ENCODE measurements around the gene MICU1. TPM values are rescaled to one million over a fixed set of nuclear protein-coding genes. Genes with fewer than 3 reads are reported as not detected.
A peak's percentile ranks its signal among the peaks of the same experiment; 100 is the strongest.

The MICU1 gene
- total and polyA plus RNA-seq, 2 of the 13 experiments (the other 11 are each of a cell fraction or from before 2014, with no cell fraction given) = 32.5 to 56.1 TPM

DNA sequence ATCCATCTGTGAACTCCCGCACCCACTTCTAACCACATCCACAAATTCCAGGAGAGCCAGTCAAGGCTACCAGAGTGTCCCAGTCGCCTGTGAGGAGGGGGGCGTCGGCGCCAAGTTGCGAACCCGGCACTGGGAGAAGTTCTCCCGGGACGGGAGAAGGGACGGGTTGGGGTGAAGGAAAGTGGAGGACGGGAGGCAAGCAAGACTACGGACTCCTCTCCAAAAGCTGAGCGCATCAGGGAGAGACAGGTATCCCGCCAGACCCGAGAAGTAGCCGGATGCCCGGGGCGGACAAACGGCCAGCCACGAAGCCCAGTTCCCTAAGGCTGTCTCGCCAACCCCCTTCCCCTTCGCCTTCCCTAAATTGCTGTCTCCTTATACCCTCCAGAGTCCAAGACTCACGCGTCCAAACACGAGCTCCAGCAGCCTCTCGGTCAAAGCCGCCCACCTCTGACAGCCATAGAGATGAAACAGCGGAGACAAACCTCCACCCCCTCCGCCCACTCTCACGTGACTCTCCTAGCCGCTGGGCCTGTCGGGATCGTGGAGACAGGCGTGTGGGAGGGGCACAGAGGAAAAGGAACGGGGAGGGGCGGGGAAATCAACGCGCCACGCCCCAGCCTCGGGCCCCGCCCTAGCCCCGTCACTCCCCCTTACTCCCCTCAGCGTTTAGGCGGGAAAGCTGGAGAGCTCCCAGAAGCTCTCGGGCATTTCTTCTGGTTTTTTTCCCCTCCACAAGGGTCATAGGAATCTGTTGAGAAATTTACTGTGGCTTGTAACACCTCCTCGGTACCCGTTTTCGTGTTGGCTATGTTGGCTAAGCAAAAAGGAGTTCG is at the start of gene MICU1 (continued):
- TF ChIP-seq SRY (CRISPR knock-in tag; IDR thresholded peaks at IDR 0.05) = no peak
- peak; percentile 83 for TF ChIP-seq ASH2L (IDR thresholded peaks at IDR 0.05; ENCODE audit: insufficient read length, low read depth, low read length)
- TF ChIP-seq, protein P1, sequence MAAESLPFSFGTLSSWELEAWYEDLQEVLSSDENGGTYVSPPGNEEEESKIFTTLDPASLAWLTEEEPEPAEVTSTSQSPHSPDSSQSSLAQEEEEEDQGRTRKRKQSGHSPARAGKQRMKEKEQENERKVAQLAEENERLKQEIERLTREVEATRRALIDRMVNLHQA (CRISPR knock-in tag; IDR thresholded peaks at IDR 0.05) = no peak
- peak; percentile 77; the same call in 1 of the 2 replicates for TF ChIP-seq FOXK1 (CRISPR knock-in tag; IDR thresholded peaks at IDR 0.05; ENCODE audit: borderline replicate concordance, low read depth)
- no peak for TF ChIP-seq DNMT1 (CRISPR knock-in tag; IDR thresholded peaks at IDR 0.05)
- TF ChIP-seq, protein P2, sequence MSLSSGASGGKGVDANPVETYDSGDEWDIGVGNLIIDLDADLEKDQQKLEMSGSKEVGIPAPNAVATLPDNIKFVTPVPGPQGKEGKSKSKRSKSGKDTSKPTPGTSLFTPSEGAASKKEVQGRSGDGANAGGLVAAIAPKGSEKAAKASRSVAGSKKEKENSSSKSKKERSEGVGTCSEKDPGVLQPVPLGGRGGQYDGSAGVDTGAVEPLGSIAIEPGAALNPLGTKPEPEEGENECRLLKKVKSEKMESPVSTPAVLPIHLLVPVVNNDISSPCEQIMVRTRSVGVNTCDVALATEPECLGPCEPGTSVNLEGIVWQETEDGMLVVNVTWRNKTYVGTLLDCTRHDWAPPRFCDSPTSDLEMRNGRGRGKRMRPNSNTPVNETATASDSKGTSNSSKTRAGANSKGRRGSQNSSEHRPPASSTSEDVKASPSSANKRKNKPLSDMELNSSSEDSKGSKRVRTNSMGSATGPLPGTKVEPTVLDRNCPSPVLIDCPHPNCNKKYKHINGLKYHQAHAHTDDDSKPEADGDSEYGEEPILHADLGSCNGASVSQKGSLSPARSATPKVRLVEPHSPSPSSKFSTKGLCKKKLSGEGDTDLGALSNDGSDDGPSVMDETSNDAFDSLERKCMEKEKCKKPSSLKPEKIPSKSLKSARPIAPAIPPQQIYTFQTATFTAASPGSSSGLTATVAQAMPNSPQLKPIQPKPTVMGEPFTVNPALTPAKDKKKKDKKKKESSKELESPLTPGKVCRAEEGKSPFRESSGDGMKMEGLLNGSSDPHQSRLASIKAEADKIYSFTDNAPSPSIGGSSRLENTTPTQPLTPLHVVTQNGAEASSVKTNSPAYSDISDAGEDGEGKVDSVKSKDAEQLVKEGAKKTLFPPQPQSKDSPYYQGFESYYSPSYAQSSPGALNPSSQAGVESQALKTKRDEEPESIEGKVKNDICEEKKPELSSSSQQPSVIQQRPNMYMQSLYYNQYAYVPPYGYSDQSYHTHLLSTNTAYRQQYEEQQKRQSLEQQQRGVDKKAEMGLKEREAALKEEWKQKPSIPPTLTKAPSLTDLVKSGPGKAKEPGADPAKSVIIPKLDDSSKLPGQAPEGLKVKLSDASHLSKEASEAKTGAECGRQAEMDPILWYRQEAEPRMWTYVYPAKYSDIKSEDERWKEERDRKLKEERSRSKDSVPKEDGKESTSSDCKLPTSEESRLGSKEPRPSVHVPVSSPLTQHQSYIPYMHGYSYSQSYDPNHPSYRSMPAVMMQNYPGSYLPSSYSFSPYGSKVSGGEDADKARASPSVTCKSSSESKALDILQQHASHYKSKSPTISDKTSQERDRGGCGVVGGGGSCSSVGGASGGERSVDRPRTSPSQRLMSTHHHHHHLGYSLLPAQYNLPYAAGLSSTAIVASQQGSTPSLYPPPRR (CRISPR knock-in tag; IDR thresholded peaks at IDR 0.05; ENCODE audit: borderline replicate concordance) = no peak; the same call in 1 of the 2 replicates
- TF ChIP-seq, protein P3, sequence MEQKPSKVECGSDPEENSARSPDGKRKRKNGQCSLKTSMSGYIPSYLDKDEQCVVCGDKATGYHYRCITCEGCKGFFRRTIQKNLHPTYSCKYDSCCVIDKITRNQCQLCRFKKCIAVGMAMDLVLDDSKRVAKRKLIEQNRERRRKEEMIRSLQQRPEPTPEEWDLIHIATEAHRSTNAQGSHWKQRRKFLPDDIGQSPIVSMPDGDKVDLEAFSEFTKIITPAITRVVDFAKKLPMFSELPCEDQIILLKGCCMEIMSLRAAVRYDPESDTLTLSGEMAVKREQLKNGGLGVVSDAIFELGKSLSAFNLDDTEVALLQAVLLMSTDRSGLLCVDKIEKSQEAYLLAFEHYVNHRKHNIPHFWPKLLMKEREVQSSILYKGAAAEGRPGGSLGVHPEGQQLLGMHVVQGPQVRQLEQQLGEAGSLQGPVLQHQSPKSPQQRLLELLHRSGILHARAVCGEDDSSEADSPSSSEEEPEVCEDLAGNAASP (CRISPR knock-in tag; IDR thresholded peaks at IDR 0.05; ENCODE audit: borderline replicate concordance) = no peak
- TF ChIP-seq ZFP1 (CRISPR knock-in tag; IDR thresholded peaks at IDR 0.05) = peak; percentile 57; the same call in 1 of the 2 replicates
- TF ChIP-seq, protein P4, sequence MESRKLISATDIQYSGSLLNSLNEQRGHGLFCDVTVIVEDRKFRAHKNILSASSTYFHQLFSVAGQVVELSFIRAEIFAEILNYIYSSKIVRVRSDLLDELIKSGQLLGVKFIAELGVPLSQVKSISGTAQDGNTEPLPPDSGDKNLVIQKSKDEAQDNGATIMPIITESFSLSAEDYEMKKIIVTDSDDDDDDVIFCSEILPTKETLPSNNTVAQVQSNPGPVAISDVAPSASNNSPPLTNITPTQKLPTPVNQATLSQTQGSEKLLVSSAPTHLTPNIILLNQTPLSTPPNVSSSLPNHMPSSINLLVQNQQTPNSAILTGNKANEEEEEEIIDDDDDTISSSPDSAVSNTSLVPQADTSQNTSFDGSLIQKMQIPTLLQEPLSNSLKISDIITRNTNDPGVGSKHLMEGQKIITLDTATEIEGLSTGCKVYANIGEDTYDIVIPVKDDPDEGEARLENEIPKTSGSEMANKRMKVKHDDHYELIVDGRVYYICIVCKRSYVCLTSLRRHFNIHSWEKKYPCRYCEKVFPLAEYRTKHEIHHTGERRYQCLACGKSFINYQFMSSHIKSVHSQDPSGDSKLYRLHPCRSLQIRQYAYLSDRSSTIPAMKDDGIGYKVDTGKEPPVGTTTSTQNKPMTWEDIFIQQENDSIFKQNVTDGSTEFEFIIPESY (CRISPR knock-in tag; IDR thresholded peaks at IDR 0.05) = no peak
- TF ChIP-seq, protein P5, sequence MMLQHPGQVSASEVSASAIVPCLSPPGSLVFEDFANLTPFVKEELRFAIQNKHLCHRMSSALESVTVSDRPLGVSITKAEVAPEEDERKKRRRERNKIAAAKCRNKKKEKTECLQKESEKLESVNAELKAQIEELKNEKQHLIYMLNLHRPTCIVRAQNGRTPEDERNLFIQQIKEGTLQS (CRISPR knock-in tag; IDR thresholded peaks at IDR 0.05) = no peak
- peak; percentile 81; the same call in 1 of the 2 replicates for TF ChIP-seq ZNF232 (CRISPR knock-in tag; IDR thresholded peaks at IDR 0.05; ENCODE audit: borderline replicate concordance)
- TF ChIP-seq JDP2 (CRISPR knock-in tag; IDR thresholded peaks at IDR 0.05; ENCODE audit: borderline replicate concordance) = no peak
- TF ChIP-seq ZNF451 (CRISPR knock-in tag; IDR thresholded peaks at IDR 0.05) = peak; percentile 67; the same call in 1 of the 2 replicates
- 0 out of 2 replicates have a peak, but pooled peaks have one; percentile 39 for TF ChIP-seq FOXJ3 (CRISPR knock-in tag; IDR thresholded peaks at IDR 0.05; ENCODE audit: borderline replicate concordance)
- no peak for TF ChIP-seq ZFP36L2 (CRISPR knock-in tag; IDR thresholded peaks at IDR 0.05)
- no peak for TF ChIP-seq ZNF556 (CRISPR knock-in tag; IDR thresholded peaks at IDR 0.05; ENCODE audit: borderline replicate concordance)
- TF ChIP-seq, protein P6, sequence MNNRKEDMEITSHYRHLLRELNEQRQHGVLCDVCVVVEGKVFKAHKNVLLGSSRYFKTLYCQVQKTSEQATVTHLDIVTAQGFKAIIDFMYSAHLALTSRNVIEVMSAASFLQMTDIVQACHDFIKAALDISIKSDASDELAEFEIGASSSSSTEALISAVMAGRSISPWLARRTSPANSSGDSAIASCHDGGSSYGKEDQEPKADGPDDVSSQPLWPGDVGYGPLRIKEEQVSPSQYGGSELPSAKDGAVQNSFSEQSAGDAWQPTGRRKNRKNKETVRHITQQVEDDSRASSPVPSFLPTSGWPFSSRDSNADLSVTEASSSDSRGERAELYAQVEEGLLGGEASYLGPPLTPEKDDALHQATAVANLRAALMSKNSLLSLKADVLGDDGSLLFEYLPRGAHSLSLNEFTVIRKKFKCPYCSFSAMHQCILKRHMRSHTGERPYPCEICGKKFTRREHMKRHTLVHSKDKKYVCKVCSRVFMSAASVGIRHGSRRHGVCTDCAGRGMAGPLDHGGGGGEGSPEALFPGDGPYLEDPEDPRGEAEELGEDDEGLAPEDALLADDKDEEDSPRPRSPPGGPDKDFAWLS (CRISPR knock-in tag; IDR thresholded peaks at IDR 0.05; ENCODE audit: borderline replicate concordance) = no peak

All from HepG2 (cell line).